NB4 (cell line): ENCODE measurements around the gene TEAD1.

ENCODE experiments used
- DNase-seq: peaks from one replicate; pipeline ENCODE4 v3.0.0; 2010; ENCODE audit warnings: low read depth
- H3K4me3 ChIP-seq: one replicate; pipeline ENCODE4 v1.5.1; 2011; ENCODE audit warnings: mild to moderate bottlenecking, low read depth, low read length, moderate library complexity
- MYC ChIP-seq: IDR thresholded peaks from 2 replicates; pipeline ENCODE4 v1.6.1; 2011; ENCODE audit warnings: low read depth, low read length
- POLR2A ChIP-seq: IDR thresholded peaks from 2 replicates; pipeline ENCODE4 v1.6.1; 2011; ENCODE audit warnings: mild to moderate bottlenecking; ENCODE audit not compliant: insufficient read length; ENCODE audit errors: extremely low read depth
- TF ChIP-seq, protein P1 (sequence below): IDR thresholded peaks from one replicate; pipeline ENCODE4 v1.5.1; 2012; ENCODE audit warnings: low read depth, low read length
- TF ChIP-seq, protein P2 (sequence below): IDR thresholded peaks from 2 replicates; pipeline ENCODE4 v1.6.1; 2011; ENCODE audit warnings: low read depth, low read length

TEAD1 gene

DNA sequence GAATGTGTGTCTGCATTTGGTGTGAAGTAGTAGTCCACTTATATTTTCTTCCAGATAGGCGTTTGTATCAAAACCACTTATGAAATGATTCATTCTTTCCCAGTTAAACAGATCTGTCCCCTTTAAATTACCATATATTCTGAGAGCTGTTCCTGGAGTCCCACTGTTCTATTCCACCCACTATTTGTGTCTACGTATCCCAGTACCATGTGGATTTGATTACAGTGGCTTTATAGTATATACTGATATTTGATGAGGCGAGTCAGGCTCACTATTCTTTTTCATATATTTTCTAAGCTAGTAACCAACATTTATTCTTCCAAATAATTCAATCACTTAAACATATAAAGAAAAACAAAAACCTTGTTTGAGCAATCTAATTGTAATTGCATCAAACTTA, 253.0 kb downstream of the TEAD1 start:
- no peak overlapping the region for H3K4me3 ChIP-seq
- TF ChIP-seq, protein P1, sequence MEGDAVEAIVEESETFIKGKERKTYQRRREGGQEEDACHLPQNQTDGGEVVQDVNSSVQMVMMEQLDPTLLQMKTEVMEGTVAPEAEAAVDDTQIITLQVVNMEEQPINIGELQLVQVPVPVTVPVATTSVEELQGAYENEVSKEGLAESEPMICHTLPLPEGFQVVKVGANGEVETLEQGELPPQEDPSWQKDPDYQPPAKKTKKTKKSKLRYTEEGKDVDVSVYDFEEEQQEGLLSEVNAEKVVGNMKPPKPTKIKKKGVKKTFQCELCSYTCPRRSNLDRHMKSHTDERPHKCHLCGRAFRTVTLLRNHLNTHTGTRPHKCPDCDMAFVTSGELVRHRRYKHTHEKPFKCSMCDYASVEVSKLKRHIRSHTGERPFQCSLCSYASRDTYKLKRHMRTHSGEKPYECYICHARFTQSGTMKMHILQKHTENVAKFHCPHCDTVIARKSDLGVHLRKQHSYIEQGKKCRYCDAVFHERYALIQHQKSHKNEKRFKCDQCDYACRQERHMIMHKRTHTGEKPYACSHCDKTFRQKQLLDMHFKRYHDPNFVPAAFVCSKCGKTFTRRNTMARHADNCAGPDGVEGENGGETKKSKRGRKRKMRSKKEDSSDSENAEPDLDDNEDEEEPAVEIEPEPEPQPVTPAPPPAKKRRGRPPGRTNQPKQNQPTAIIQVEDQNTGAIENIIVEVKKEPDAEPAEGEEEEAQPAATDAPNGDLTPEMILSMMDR, result no peak
- TF ChIP-seq, protein P2, sequence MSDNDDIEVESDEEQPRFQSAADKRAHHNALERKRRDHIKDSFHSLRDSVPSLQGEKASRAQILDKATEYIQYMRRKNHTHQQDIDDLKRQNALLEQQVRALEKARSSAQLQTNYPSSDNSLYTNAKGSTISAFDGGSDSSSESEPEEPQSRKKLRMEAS, result no peak
- TF ChIP-seq MYC, result no peak
- no peak for DNase-seq

DNA sequence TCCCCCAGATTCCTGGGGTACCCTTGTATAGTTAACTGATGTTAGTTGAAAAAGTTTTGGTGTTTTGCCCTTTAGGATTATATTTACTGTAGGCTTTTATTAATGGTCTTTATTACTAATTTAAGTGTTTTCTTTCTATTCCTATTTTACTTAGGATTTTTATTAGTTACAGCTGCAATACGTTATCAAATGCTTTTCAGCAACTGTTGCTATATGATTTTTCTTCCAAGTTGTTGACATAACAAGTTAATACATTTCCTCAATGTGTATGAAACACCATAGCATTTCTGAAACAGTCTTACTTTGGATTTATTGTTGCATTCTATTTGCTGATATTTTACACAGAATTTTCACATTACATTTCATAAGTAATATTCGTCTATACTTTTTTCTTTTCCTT, 253.7 kb downstream of the TEAD1 start:
- no peak for DNase-seq
- no peak overlapping the region for H3K4me3 ChIP-seq
- TF ChIP-seq, protein P1, result no peak
- TF ChIP-seq, protein P2, result no peak
- TF ChIP-seq POLR2A (no peak), MYC (no peak)

DNA sequence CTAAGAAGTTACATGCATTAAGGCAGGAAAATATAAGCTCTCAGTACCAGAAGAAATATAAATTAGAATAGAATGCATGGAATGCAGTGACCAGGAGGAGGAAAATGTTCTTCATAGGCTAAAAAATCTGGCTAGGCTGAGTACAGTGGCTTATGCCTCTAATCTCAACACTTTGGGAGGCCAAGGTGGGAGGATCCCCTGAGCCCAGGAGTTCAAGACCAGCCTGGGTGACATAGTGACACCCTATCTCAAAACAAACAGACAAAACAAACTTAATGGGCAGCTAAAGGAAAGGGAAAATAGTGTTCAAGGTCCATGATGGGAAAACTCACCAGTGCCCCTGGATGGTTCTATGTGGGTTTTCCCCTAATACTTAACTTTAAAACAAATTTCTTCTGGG, 256.6 kb downstream of the TEAD1 start:
- TF ChIP-seq POLR2A (no peak), MYC (no peak)
- TF ChIP-seq, protein P1, result no peak
- TF ChIP-seq, protein P2, result no peak
- no peak overlapping the region for H3K4me3 ChIP-seq
- DNase-seq, result no peak

DNA sequence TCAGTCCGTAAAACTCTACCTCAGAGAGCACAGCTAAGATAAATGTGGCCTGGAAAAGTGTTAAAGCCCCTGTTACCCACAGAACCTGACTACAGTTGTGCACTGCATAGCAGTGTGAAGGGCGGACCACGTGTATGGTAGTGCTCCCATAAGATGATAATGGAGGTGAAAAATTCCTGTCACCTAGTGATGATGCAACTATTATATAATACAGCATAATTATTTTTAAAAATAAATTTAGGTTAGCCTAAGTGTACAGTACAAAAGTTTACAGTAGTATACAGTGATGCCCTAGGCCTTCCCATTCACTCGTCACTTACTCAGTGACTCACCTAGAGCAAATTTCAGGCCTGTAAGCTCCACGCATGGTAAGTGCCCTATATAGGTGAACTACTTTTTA, 258.3 kb downstream of the TEAD1 start:
- DNase-seq, result no peak
- TF ChIP-seq MYC, result no peak
- TF ChIP-seq, protein P1, result no peak
- no peak for TF ChIP-seq POLR2A
- TF ChIP-seq, protein P2, result no peak
- no peak overlapping the region for H3K4me3 ChIP-seq

DNA sequence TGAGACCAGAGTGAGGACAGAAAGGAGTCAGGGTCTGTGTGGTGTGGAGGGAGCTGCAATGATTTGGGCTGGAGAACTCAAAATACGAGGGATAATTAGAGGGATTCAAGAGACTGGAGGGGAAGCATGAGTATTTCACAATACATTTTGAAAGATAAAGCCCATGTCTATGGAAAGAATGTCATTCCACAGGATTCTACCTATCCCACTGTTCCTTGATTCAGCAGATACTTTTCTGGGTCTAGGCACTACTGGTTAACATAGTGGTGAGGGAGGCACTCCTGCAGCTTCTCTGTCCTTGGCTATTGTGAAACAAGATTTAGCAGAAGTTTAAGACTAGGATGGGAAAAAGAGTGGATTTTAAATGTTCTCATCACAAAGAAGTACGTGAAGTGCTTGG, 262.0 kb downstream of the TEAD1 start:
- DNase-seq, result no peak
- no peak for TF ChIP-seq POLR2A
- TF ChIP-seq, protein P1, result no peak
- no peak for TF ChIP-seq MYC
- TF ChIP-seq, protein P2, result no peak
- H3K4me3 ChIP-seq, result no peak overlapping the region

DNA sequence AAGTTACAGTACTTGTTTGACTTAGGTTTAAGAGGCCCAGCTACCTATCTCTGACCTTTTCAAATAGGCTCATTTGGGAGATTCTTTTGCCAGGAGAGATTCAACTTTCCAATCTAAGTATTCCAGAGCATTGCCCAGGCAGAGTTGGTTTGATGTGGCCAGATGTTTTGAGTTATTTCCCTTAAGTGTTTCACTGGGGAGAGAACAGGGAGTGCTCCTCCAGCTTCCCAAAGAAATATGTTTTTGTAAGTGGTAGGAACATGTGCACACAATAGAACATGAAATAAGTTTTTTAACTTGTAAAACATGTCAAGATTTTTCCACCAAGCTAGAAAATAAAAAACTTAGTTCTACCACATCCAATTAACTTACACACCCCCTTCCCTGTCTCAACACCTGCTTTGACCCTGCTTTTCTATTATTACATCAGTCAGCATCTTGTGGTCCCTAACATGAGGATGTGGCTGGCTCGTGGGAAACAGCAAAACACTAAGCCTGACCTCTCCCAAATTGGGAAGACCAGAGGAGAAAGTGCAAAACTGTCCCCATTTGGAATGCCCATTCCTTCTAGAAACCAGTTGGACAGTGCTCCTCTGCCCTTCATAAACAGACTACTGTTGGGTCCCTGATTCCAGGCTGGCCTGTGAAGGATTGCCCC, 264.5 kb downstream of the TEAD1 start:
- TF ChIP-seq, protein P2, result no peak
- TF ChIP-seq POLR2A, result no peak
- TF ChIP-seq, protein P1, result no peak
- TF ChIP-seq MYC, result no peak
- DNase-seq, result no peak
- H3K4me3 ChIP-seq, result no peak overlapping the region
